Epidermal melanocyte (primary cell): Measurements from ENCODE around the gene STAC.
A peak's percentile ranks its signal among the peaks of the same experiment; 100 is the strongest.

ENCODE experiments used
- DNase-seq: peaks from one replicate; pipeline ENCODE4 v3.0.0; 2011; ENCODE audit warnings: low spot score; ENCODE audit not compliant: insufficient read length

The STAC gene

GRCh38 chr3:36380221-36381031, at the start of gene STAC:
Gene STAC (plus strand): TSS chr3:36380504. CDS start chr3:36380644, 140 bp downstream.
- no peak for DNase-seq

- no peak for DNase-seq
Measured at GRCh38 chr3:36332139-36332538, 48.2 kb upstream of the STAC start.

- DNase-seq: no peak
Measured at GRCh38 chr3:36362216-36362615, 18.1 kb upstream of the STAC start.

- no peak for DNase-seq
Measured at GRCh38 chr3:36362973-36363372, 17.3 kb upstream of the STAC start.

- DNase-seq: no peak
Measured at GRCh38 chr3:36364260-36364659, 16.0 kb upstream of the STAC start.

GRCh38 chr3:36365829-36366228, 14.5 kb upstream of the STAC start:
- DNase-seq: no peak

- DNase-seq: no peak
Measured at GRCh38 chr3:36366308-36366707, 14.0 kb upstream of the STAC start.

DNA sequence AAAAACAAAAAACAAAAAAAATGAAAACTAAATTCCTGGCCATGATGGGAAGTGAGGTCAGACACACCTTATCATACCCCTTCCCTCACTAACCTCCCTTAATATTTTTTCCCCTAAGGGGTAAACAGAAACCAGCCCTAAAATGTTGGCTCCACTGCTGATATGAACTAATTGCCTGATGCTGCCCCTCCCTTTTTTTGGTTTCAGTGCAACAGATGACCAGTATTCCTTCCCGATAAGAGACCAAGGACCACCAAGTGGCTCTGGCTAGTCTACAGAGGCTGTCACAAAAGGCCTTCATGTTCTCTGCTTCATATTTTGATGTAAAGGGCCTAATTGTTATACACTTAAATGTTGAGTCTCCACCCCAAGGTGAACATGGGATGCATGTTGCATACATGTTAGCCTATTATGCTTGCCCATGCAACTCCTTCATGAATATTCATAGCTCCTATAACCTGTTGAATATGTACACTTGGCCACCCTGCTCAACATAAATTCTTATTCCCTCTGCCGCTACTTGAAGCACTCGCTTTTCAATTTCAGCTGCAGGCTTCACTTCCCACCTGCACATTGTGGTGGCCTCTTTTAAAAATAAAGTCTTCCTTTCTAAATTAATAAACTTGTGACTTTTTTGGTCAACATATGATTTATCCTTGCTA, 12.3 kb upstream of the STAC start:
- DNase-seq: no peak

DNA sequence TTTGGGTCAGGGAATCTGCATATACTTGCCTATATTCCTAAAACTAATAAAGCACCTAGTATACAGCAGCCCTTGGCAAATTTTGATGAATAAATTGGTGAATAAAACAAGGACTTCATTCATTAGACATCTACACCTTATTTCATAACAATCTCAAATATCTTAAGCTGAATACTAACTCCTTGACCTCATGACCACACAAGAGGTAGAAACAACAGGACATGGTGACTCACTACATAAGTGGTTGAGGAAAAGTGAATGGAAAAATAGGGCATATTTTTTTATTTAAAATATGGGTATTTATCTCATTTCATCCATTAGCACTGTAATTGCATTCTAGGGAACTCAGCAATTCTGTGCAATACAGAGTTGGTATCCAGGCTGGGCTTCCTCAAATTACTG, 7.8 kb upstream of the STAC start:
- no peak for DNase-seq

- no peak for DNase-seq
Measured at GRCh38 chr3:36373084-36373483, 7.2 kb upstream of the STAC start.

DNA sequence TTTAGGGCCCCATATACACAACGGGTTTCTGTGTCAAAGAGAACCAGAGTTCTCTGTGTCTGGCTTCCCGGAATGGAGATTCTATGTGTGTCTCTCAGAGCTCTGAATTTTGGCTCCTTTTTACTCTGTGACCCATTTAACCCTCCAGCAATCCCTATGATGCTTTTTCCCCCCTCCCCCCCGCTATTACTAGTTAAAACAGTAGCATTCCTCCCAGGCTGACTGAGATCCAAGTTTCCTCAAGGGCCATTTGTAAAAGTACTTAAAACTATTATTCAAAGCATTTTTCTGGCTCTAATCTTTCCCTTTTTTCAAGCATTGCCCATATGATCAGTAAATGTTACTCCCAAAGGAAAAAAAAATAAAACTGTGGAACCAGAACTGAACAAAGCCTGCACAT, 6.6 kb upstream of the STAC start:
- no peak for DNase-seq

DNA sequence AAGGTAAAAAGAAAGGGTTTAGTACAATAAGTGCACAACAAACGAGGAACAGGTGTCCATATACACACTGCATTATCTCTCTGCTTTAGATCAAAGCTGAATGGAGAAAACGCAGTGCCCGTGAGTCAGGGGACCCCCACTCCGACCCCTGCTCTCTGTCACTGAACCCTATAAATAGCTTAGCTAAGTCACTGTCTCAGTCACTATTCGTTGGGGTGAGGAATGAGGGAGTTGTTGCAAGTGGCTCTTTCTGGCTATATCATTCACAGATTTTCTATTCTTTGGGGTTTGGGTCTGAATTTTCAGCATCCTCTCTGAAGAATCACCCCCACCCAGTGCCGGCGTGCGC, 458 bp upstream of the STAC start:
- no peak for DNase-seq

DNA sequence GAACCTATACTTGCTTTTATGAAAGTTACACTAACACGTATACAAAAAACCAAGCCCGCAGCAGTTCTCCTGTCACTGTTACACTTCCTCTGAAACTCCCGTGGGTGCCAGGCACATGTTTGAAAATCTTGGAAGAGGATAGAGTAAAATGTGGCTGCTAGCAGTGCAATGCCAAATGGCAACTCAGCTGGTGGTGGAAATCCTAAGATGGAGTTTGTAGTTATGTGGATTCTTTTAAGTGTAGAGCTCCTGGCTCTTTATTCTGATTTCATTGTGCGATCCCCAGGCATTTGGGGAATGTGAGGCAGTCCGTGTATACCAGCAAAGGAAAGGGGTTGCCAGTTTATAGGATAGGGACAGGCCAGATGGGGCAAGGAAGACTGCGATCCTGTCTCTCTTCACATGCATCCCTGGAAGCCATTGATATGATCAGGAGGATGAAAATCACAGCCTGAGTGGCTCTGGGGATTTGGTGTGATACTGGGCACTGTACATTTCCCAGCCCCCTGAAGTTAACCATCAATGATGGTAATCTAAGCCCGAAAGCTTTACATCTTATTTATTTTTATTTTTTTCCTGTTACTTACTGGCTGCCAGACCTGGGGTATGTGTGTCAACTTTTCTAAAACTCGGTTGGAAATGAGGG, 1.1 kb downstream of the STAC start:
- no peak for DNase-seq

DNA sequence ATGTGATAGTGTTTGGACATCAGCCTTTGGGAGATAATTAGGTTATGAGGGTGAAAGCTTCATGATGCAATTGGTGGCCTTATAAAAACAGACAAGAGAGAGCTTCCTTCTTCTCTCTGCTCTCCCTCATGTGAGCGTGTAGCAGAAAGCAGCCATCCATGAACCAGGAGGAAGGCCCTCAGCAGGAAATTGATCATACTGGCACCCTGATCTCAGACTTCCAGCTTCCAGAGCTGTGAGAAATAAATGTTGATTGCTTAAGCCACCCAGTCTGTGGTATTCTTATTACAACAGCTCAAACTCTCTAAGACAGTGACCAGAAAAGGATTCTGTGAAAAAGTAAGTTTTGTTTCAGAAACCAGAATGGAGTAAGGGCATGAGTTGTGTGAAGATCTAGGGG, 13.3 kb downstream of the STAC start:
- no peak for DNase-seq

- no peak for DNase-seq
Measured at GRCh38 chr3:36394176-36394575, 13.9 kb downstream of the STAC start.

DNA sequence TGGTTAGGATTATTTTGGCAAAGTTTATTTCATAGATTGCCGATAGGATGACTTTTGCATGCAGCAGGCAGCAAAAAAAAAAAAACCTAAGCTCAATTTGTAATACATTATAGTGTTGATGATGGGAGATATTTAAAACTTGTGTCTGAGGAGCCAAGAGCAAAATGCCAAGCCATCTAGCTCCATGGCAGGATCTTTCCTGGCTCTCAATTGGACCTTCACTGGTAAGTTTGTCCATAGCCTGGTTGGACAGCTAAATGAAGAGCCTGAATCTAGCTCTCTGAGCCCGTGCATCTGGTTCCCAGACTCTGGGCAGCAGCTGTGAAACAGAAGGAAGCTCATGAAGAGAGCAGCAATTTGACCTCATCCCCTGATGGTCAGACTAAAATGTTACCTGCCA, 17.5 kb downstream of the STAC start:
- DNase-seq: peak; percentile 39

- DNase-seq: no peak
Measured at GRCh38 chr3:36399933-36400332, 19.6 kb downstream of the STAC start.

- DNase-seq: no peak
Measured at GRCh38 chr3:36401056-36401455, 20.8 kb downstream of the STAC start.

- no peak for DNase-seq
Measured at GRCh38 chr3:36403661-36404060, 23.4 kb downstream of the STAC start.

- DNase-seq: no peak
Measured at GRCh38 chr3:36405190-36405589, 24.9 kb downstream of the STAC start.

- DNase-seq: no peak
Measured at GRCh38 chr3:36408146-36408545, 27.8 kb downstream of the STAC start.

GRCh38 chr3:36409862-36410261, 29.6 kb downstream of the STAC start:
- no peak for DNase-seq

DNA sequence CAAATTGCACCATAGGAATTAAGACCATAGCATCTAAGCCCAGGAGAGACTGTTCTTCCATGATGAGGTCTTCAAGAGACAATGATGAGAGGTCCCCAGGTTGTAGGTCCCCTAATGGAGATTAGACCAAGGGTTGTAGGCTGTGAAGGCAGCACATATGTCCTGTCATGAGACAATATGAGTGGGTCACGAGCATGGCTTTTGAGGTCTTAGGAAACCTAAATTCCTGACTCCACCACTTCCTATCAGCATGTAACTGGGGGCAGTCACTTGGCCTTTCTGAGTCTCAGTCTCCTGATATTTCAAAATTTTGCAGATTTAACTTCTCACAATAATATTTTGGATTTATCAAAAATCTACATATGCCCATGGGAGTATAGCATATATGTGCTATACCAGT, 31.3 kb downstream of the STAC start:
- DNase-seq: no peak
